Mucosa of descending colon (tissue), 3 donors: ENCODE data around the gene LAIR1. TPM values are rescaled to one million over a fixed set of nuclear protein-coding genes. Genes with fewer than 3 reads are reported as not detected.
"Not testable (repeated sequence)": the region's sequence is repeated elsewhere in the genome, so short reads cannot be mapped to it uniquely, and the experiment has no call there.

ENCODE experiments used
- ATAC-seq: fragments of 200-7000 bp; cut with Tn5 transposase; one replicate; pipeline ENCODE4 v1.9.1; 2020; ENCODE audit warnings: mild to moderate bottlenecking, moderate library complexity
- DNase-seq, 3 donors: peaks; one replicate each; pipeline ENCODE4 v3.0.0-alpha.2; 2020
- H3K36me3 ChIP-seq: fragments of 200-600 bp; one replicate; pipeline ENCODE4 v1.8.0; 2021; ENCODE audit warnings: low read depth, mild to moderate bottlenecking
- H3K4me1 ChIP-seq: fragments of 200-600 bp; one replicate; pipeline ENCODE4 v1.8.0; 2021; ENCODE audit warnings: low read depth, mild to moderate bottlenecking
- H3K4me3 ChIP-seq: fragments of 200-600 bp; one replicate; pipeline ENCODE4 v1.8.0; 2021; ENCODE audit warnings: mild to moderate bottlenecking
- H3K9me3 ChIP-seq: fragments of 200-600 bp; one replicate; pipeline ENCODE4 v1.8.0; 2021; ENCODE audit warnings: mild to moderate bottlenecking
- CTCF ChIP-seq: fragments of 200-600 bp; IDR thresholded peaks from one replicate; pipeline ENCODE4 v1.8.0; 2022; ENCODE audit warnings: antibody characterized with exemption, mild to moderate bottlenecking
- intact Hi-C, 2 donors: fragments of 100-400 bp; cut with DNase I in 1 of 2; cut with micrococcal nuclease in 1 of 2; formaldehyde crosslinking; loops; one replicate each; pipeline versions ENCODE4 v1.11.0 to v1.11.1; 2022; cut with DNase I, micrococcal nuclease
- total RNA-seq, 3 donors: library from RNA; stranded (reverse); fragmentation: NEBNext Ultra II Directional in 2 of 3; extraction: Animal tissue kit (Norgen Biotek cat#: 25700) in 2 of 3; gene quantifications; one replicate each; pipeline versions ENCODE4 v1.2.1 to v1.2.4, GENCODE V29; 2021 to 2023
- donor health status: DM: no; HTN: no; CAD: no; lungs with moderate emphysema.
- donor health status: DM: no; HTN: no; CAD: no.
- donor health status: DM: no; HTN: yes; CAD: no.

LAIR1 gene
- total RNA-seq, 3 donors from 2014 or later, result 5.4 to 26.7 (median 17.1) TPM

- Histone ChIP-seq H3K9me3 (no peaks in the 10 kb centered on the region), H3K36me3 (no peaks in the 10 kb centered on the region), H3K4me3 (no peak overlapping the region), H3K4me1 (no peaks in the 10 kb centered on the region)
- intact Hi-C loops, result no loop called here
- no peak for ATAC-seq
- TF ChIP-seq CTCF, result no peak
- DNase-seq, result no peak
Observed at GRCh38 chr19:54376610-54377285, 12.0 kb upstream of the LAIR1 start.

GRCh38 chr19:54375181-54375938 lies 10.6 kb upstream of the LAIR1 start:
- DNase-seq, H3K9me3 ChIP-seq, H3K4me3 ChIP-seq, H3K36me3 ChIP-seq, H3K4me1 ChIP-seq, intact Hi-C loops: not testable (repeated sequence)
- peak; percentile 24 for ATAC-seq

GRCh38 chr19:54373781-54374631 lies 9.3 kb upstream of the LAIR1 start:
- no peak overlapping the region for H3K4me3 ChIP-seq
- H3K36me3 ChIP-seq, result no peaks in the 10 kb centered on the region
- DNase-seq (no peak), ATAC-seq (peak; percentile 22)
- TF ChIP-seq CTCF, result no peak
- H3K9me3 ChIP-seq, result no peaks in the 10 kb centered on the region
- H3K4me1 ChIP-seq, result no peaks in the 10 kb centered on the region
- intact Hi-C loops, result no loop called here

GRCh38 chr19:54371453-54371852 lies 6.7 kb upstream of the LAIR1 start:
- DNase-seq, H3K4me3 ChIP-seq, H3K9me3 ChIP-seq, H3K4me1 ChIP-seq, H3K36me3 ChIP-seq, ATAC-seq, intact Hi-C loops: not testable (repeated sequence)

GRCh38 chr19:54370434-54370796 lies 5.7 kb upstream of the LAIR1 start:
- H3K36me3 ChIP-seq, H3K4me1 ChIP-seq, intact Hi-C loops, H3K9me3 ChIP-seq, H3K4me3 ChIP-seq: not testable (repeated sequence)
- peak in 2 of 3 donors; percentile 46 to 63 for DNase-seq
- ATAC-seq, result peak; percentile 72

GRCh38 chr19:54369688-54370433 lies 5.1 kb upstream of the LAIR1 start:
- peak; percentile 35 for ATAC-seq
- H3K4me3 ChIP-seq, H3K4me1 ChIP-seq, DNase-seq, intact Hi-C loops, H3K9me3 ChIP-seq, H3K36me3 ChIP-seq: not testable (repeated sequence)

- DNase-seq (no peak), ATAC-seq (no peak)
- intact Hi-C loops, result no loop called here
- Histone ChIP-seq H3K4me1 (no peaks in the 10 kb centered on the region), H3K4me3 (no peak overlapping the region), H3K9me3 (no peaks in the 10 kb centered on the region), H3K36me3 (no peaks in the 10 kb centered on the region)
- no peak for TF ChIP-seq CTCF
Observed at GRCh38 chr19:54369082-54369687, 4.5 kb upstream of the LAIR1 start.
